UCSD-AML1 (cell line): ENCODE data around the gene TIMM23B.
"Not testable (repeated sequence)": the region's sequence is repeated elsewhere in the genome, so short reads cannot be mapped to it uniquely, and the experiment has no call there.

Experiments
- DNase-seq: peaks from one replicate; lab custom pipeline; 2025; ENCODE audit not compliant: unreplicated experiment; lab: John Stamatoyannopoulos, UW

The TIMM23B gene

GRCh38 chr10:49941447-49942338 is at the start of gene TIMM23B, which contains the start of gene PARG:
Gene TIMM23B (plus strand): TSS chr10:49942053. CDS start chr10:49942195, 142 bp downstream.
Gene PARG (minus strand): TSS chr10:49942027. CDS start chr10:49941725, 302 bp downstream.
- DNase-seq: peak; percentile 84

- not testable (repeated sequence) for DNase-seq
Measured at GRCh38 chr10:49899999-49900398, 41.9 kb upstream of the TIMM23B start.

- not testable (repeated sequence) for DNase-seq
Measured at GRCh38 chr10:49900406-49900805, 41.4 kb upstream of the TIMM23B start.

- DNase-seq: not testable (repeated sequence)
Measured at GRCh38 chr10:49903829-49904228, 38.0 kb upstream of the TIMM23B start.

GRCh38 chr10:49908290-49909080 is 33.4 kb upstream of the TIMM23B start:
- not testable (repeated sequence) for DNase-seq

- not testable (repeated sequence) for DNase-seq
Measured at GRCh38 chr10:49910295-49910694, 31.6 kb upstream of the TIMM23B start.

GRCh38 chr10:49916451-49916850 is 25.4 kb upstream of the TIMM23B start:
- DNase-seq: not testable (repeated sequence)

GRCh38 chr10:49917927-49918326 is 23.9 kb upstream of the TIMM23B start:
- DNase-seq: not testable (repeated sequence)

- not testable (repeated sequence) for DNase-seq
Measured at GRCh38 chr10:49922041-49922440, 19.8 kb upstream of the TIMM23B start.

GRCh38 chr10:49923572-49923971 is 18.3 kb upstream of the TIMM23B start:
- not testable (repeated sequence) for DNase-seq

GRCh38 chr10:49931276-49931675 is 10.6 kb upstream of the TIMM23B start:
- not testable (repeated sequence) for DNase-seq

GRCh38 chr10:49931959-49932728 is 9.7 kb upstream of the TIMM23B start:
- not testable (repeated sequence) for DNase-seq

- not testable (repeated sequence) for DNase-seq
Measured at GRCh38 chr10:49942339-49942705, 469 bp downstream of the TIMM23B start.

- not testable (repeated sequence) for DNase-seq
Measured at GRCh38 chr10:49943607-49944006, 1.8 kb downstream of the TIMM23B start.

GRCh38 chr10:49948142-49948541 is 6.3 kb downstream of the TIMM23B start:
- DNase-seq: not testable (repeated sequence)

GRCh38 chr10:49948737-49949136 is 6.9 kb downstream of the TIMM23B start:
- DNase-seq: not testable (repeated sequence)

GRCh38 chr10:49952006-49952405 is 10.2 kb downstream of the TIMM23B start:
- DNase-seq: not testable (repeated sequence)

GRCh38 chr10:49953122-49953521 is 11.3 kb downstream of the TIMM23B start:
- not testable (repeated sequence) for DNase-seq

- DNase-seq: not testable (repeated sequence)
Measured at GRCh38 chr10:49970331-49970857, 28.5 kb downstream of the TIMM23B start.

GRCh38 chr10:49971466-49971865 is 29.6 kb downstream of the TIMM23B start:
- not testable (repeated sequence) for DNase-seq
